NCI-H187 (cell line): ENCODE results near the gene NDUFB7.
"Not testable (repeated sequence)": the region's sequence is repeated elsewhere in the genome, so short reads cannot be mapped to it uniquely, and the experiment has no call there.

Experiments
- DNase-seq, 2 experiments: peaks; one replicate each; lab custom pipeline; 2025; lab: John Stamatoyannopoulos, UW

NDUFB7 gene

GRCh38 chr19:14570864-14571527 is 870 bp downstream of the NDUFB7 start:
- no peak for DNase-seq

GRCh38 chr19:14567079-14567478 is 4.8 kb downstream of the NDUFB7 start:
- DNase-seq = no peak

- DNase-seq = no peak
These were observed 5.2 kb downstream of the NDUFB7 start for GRCh38 chr19:14566712-14567077.

GRCh38 chr19:14565765-14566711 is 5.8 kb downstream of the NDUFB7 start:
- no peak for DNase-seq

GRCh38 chr19:14565298-14565679 is 6.6 kb downstream of the NDUFB7 start:
- DNase-seq = no peak

- not testable (repeated sequence) for DNase-seq
These were observed 7.1 kb downstream of the NDUFB7 start for GRCh38 chr19:14564652-14565297.

- no peak for DNase-seq
These were observed 7.7 kb downstream of the NDUFB7 start for GRCh38 chr19:14563989-14564651.

GRCh38 chr19:14563590-14563926 is 8.3 kb downstream of the NDUFB7 start:
- DNase-seq = no peak

GRCh38 chr19:14562660-14563589 is 8.9 kb downstream of the NDUFB7 start:
- no peak for DNase-seq

- no peak for DNase-seq
These were observed 10.0 kb downstream of the NDUFB7 start for GRCh38 chr19:14561847-14562351.

- no peak for DNase-seq
These were observed 10.6 kb downstream of the NDUFB7 start for GRCh38 chr19:14561249-14561648.

- DNase-seq = no peak
These were observed 11.1 kb downstream of the NDUFB7 start for GRCh38 chr19:14560776-14561108.

GRCh38 chr19:14559916-14560775 is 11.7 kb downstream of the NDUFB7 start:
- DNase-seq = no peak

GRCh38 chr19:14558370-14559066 is 13.3 kb downstream of the NDUFB7 start:
- no peak for DNase-seq

- peak; percentile 24 to 26 for DNase-seq
These were observed 15.1 kb downstream of the NDUFB7 start for GRCh38 chr19:14556662-14557188.

- DNase-seq = no peak
These were observed 15.8 kb downstream of the NDUFB7 start for GRCh38 chr19:14555918-14556661.

GRCh38 chr19:14554382-14554812 is 17.5 kb downstream of the NDUFB7 start:
- peak; percentile 9 to 44 for DNase-seq

- DNase-seq = no peak
These were observed 18.0 kb downstream of the NDUFB7 start for GRCh38 chr19:14553939-14554243.
